H1 (cell line): ENCODE results near the gene DHCR7. TPM values are rescaled to one million over a fixed set of nuclear protein-coding genes. Genes with fewer than 3 reads are reported as not detected.

ENCODE experiments used
- CBX8 ChIP-seq: fragments of 300-800, 300-1000 bp; sonication (generic); IDR thresholded peaks from 2 replicates; pipeline ENCODE4 v1.7.1; 2016; ENCODE audit warnings: low read depth, low read length, borderline replicate concordance
- polyA plus RNA-seq, 7 experiments: library from polyadenylated mRNA; depleted of rRNA in 3 of 7; stranded (reverse) in 5 of 7; unstranded in 2 of 7; fragments of >200 nt in 5 of 7; fragments of 200-250 nt in 2 of 7; gene quantifications; 1 replicate in 5 of 7; 2 replicates in 1 of 7; 4 replicates in 1 of 7; pipeline versions ENCODE4 v1.2.1 to v1.2.3, GENCODE V29; 2011 to 2013; ENCODE audit warnings: missing spikeins in 2 of 7, mixed read lengths in 2 of 7
- total RNA-seq: library from RNA; stranded (reverse); fragmentation: NEBNext Ultra II Directional; extraction: Animal tissue kit (Norgen Biotek cat#: 25700); gene quantifications from 2 replicates; pipeline ENCODE4 v1.2.1, GENCODE V29; 2021

The DHCR7 gene
- total and polyA plus RNA-seq, 2 of the 8 experiments (the other 6 are each of a cell fraction or from before 2014, with no cell fraction given) = 144 to 157 TPM

- no peak for TF ChIP-seq CBX8
These were observed 50.2 kb downstream of the DHCR7 start (continued) for GRCh38 chr11:71397961-71398360.
